Right atrium auricular region (tissue), 2 donors: ENCODE measurements around the gene AIRE. TPM values are rescaled to one million over a fixed set of nuclear protein-coding genes. Genes with fewer than 3 reads are reported as not detected.

Experiments used
- DNase-seq: peaks from one replicate; pipeline ENCODE4 v3.0.0-alpha.2; 2019; ENCODE audit warnings: low spot score
- H3K27ac ChIP-seq, 2 donors: fragments of 200-600 bp; sonication (generic); 1 replicate in 1 of 2; 2 replicates in 1 of 2; pipeline ENCODE4 v1.5.1; 2016 to 2019
- H3K27me3 ChIP-seq, 2 donors: fragments of 200-600 bp; sonication (generic); one replicate each; pipeline versions ENCODE4 v1.5.1 to v1.6.0; 2017 to 2019
- H3K36me3 ChIP-seq: fragments of 200-600 bp; sonication (generic); one replicate; pipeline ENCODE4 v1.5.1; 2016
- H3K4me1 ChIP-seq, 2 donors: fragments of 200-600 bp; sonication (generic); one replicate each; pipeline versions ENCODE4 v1.5.1 to v1.6.0; 2017 to 2019
- H3K4me3 ChIP-seq, 2 donors: fragments of 200-600 bp; sonication (generic); 1 replicate in 1 of 2; 2 replicates in 1 of 2; pipeline ENCODE4 v1.5.1; 2017 to 2019; ENCODE audit warnings: mild to moderate bottlenecking in 1 of 2, moderate library complexity in 1 of 2
- H3K9me3 ChIP-seq, 2 donors: fragments of 200-600 bp; sonication (generic); one replicate each; pipeline ENCODE4 v1.5.1; 2019
- total RNA-seq, 2 donors: library from RNA; depleted of rRNA; stranded (reverse); fragments of >200 nt; gene quantifications; one replicate each; pipeline ENCODE4 v1.1.0, GENCODE V29; 2016
- TF ChIP-seq, protein P1 (sequence below), 2 donors: fragments of 200-600 bp; sonication (generic); IDR thresholded peaks; one replicate each; pipeline ENCODE4 v1.5.1; 2019; ENCODE audit warnings: antibody characterized with exemption in 2 of 2

The AIRE gene
- total RNA-seq, 2 donors from 2014 or later = not detected

DNA sequence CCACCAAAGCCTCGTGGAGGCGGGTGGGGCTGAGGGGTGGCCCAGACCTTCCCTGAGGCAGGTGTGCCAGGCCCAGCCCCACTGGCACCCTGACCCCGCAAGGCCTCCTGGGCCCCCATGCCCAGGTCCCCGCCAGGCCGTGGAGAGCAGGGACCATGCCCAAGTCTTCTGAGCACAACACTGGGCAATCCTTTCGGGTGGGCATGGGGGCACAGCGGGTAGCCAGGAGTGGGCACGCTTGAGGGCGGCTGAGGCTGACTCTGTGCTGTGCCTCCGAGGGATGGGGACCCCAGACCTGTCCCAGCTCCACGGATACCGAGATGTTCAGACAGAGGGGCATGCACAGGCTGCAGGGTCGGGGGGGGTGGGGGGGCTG lies 40.6 kb downstream of the AIRE start:
- TF ChIP-seq, protein P1, sequence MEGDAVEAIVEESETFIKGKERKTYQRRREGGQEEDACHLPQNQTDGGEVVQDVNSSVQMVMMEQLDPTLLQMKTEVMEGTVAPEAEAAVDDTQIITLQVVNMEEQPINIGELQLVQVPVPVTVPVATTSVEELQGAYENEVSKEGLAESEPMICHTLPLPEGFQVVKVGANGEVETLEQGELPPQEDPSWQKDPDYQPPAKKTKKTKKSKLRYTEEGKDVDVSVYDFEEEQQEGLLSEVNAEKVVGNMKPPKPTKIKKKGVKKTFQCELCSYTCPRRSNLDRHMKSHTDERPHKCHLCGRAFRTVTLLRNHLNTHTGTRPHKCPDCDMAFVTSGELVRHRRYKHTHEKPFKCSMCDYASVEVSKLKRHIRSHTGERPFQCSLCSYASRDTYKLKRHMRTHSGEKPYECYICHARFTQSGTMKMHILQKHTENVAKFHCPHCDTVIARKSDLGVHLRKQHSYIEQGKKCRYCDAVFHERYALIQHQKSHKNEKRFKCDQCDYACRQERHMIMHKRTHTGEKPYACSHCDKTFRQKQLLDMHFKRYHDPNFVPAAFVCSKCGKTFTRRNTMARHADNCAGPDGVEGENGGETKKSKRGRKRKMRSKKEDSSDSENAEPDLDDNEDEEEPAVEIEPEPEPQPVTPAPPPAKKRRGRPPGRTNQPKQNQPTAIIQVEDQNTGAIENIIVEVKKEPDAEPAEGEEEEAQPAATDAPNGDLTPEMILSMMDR (IDR thresholded peaks at IDR 0.05) = no peak
- DNase-seq = no peak
- Histone ChIP-seq H3K36me3 (peaks cover 43% of the 10 kb centered on the region), H3K9me3 (no peaks in the 10 kb centered on the region), H3K27me3 (no peaks in the 10 kb centered on the region), H3K4me1 (no peaks in the 10 kb centered on the region), H3K4me3 (no peak overlapping the region), H3K27ac (no peak overlapping the region)

DNA sequence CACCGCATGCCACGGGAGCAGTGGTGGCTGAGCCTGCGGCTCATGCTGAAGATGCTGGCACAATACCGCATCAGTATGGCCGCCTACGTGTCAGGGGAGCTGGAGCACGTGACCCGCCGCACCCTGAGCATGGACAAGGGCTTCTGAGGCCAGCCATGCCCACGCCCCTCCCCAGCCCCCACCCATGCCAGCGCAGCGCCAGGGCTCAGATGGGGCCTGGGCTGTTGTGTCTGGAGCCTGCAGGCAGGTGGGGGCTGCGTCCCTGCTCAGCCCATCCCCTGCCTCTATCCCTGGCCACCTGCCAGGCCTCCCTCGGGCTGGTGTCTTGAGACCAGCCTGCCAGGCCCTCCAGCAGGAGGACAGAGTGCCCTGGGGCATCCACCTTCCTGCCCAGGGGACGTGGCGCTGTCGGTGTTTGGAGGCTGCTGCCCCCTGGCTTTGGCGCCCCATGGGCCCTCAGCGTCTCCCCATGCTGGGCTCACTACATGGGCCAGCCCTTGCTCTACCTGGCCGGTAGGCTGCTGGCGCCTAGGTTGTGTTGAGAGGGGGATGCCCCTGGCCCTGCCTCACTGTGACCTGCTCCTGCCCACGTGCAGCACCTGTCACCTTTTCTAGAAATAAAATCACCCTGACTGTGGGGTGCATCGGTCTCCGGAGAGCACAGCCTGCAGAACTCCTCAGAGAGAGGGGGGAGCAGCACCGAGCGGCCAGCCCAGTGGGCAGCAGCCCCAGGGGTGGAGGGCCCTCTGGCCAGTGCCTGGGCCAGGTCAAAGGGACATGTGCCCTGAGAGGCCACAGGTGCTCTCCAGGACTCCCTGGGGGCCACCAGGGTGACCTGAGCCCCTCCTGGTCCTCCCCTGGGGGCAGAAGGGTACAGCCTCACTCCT lies 41.3 kb downstream of the AIRE start:
- H3K4me3 ChIP-seq = no peak overlapping the region
- H3K4me1 ChIP-seq = no peaks in the 10 kb centered on the region
- DNase-seq = no peak
- H3K27me3 ChIP-seq = no peaks in the 10 kb centered on the region
- H3K9me3 ChIP-seq = no peaks in the 10 kb centered on the region
- no peak overlapping the region for H3K27ac ChIP-seq
- H3K36me3 ChIP-seq = peaks cover 43% of the 10 kb centered on the region
- TF ChIP-seq, protein P1 (IDR thresholded peaks at IDR 0.05) = no peak

DNA sequence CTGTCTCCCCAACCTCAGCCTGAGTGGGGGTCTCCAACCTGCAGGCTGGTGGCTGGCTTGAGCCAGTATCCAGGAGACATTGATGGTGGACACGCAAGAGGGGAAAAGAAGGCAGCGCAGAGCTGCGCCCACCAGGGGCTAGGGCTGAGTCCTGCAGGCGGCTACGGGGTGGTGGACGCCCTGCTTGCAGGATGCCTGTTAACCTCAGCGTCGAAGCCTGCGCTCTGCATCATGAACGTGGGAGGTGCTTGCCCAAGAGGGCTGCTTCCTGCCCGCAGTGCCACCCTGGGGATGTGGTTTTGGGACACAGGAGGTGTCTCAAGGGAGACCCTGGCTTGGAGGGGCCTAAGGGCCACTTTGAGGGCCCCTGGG lies 41.9 kb downstream of the AIRE start:
- Histone ChIP-seq H3K27ac (no peak overlapping the region), H3K4me3 (no peak overlapping the region), H3K36me3 (peaks cover 40% of the 10 kb centered on the region), H3K4me1 (no peaks in the 10 kb centered on the region), H3K9me3 (no peaks in the 10 kb centered on the region), H3K27me3 (no peaks in the 10 kb centered on the region)
- TF ChIP-seq, protein P1 (IDR thresholded peaks at IDR 0.05) = no peak
- DNase-seq = no peak

DNA sequence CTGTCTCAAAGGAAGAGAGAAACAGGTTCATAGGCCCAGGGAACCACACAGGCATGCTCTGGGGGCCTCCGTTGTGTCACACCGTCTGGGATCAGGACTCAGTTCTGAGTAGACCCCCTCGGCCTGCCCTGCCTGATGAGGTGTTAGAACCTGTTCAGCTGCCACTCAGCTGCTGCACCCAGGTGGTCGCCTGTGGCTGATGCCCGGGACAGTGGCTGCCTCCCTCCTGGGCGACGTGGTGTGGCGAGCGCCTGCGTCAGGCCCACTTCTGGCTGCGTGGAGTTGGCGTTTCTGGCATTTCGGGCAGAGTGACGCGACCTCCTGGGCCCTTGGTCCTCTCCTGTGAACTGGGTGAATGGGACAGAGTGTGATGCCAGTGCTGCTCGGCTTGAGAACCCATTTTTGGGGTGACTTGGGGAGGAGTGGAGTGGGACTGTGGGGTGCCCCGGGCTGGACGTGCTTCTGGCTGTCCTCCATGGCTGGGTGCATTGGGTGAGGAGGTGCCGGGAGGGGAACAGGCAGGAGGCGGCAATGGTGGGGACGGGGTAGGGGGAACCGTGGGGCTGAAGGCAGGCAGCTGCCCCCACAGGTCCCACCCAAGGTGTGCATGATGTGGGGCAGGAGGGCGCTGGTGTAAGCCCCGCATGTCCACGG lies 42.7 kb downstream of the AIRE start:
- no peaks in the 10 kb centered on the region for H3K4me1 ChIP-seq
- H3K27me3 ChIP-seq = no peaks in the 10 kb centered on the region
- TF ChIP-seq, protein P1 (IDR thresholded peaks at IDR 0.05) = no peak
- H3K36me3 ChIP-seq = peaks cover 37% of the 10 kb centered on the region
- no peak overlapping the region for H3K4me3 ChIP-seq
- no peak for DNase-seq
- H3K9me3 ChIP-seq = no peaks in the 10 kb centered on the region
- H3K27ac ChIP-seq = no peak overlapping the region

DNA sequence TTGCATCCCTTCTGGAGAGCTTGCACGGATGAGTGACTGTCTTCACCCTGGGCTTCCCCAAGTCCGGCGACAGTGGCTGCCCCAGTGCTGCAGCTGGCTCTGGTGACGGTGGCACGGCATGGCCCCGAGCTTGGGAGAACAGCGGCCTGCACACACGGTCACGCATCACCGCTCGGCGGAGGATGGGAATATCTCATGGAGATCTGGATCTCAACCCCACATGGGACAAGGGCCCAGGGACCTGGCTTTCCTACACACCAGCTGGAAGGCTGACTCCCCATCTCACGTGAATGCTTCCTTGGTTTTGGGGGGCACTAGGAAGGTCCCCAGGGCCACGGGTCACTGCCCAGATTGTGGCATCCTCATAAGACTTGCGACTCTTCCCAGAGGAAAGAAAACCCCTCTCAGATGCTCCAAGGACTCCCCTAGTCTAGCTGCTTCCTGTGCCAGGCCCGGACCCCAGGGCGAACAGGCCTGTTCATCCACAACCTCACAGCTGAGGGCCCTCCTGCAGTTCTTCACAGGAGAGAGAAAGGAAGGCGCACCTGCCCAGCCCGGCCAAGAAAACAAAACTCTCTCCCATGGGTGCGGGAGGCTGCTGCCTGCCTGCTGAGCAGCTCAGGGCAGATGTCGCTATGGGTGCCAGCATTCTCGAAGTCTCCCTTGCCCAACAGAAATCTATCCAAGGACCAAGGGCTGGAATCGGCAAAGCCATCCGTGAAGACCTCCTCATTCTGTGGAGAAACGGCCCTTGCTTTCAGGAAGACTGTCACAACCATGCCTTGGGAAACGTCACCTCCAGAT lies 43.6 kb downstream of the AIRE start:
- Histone ChIP-seq H3K9me3 (no peaks in the 10 kb centered on the region), H3K27me3 (no peaks in the 10 kb centered on the region), H3K36me3 (peaks cover 37% of the 10 kb centered on the region), H3K4me1 (no peaks in the 10 kb centered on the region), H3K4me3 (no peak overlapping the region), H3K27ac (no peak overlapping the region)
- TF ChIP-seq, protein P1 (IDR thresholded peaks at IDR 0.05) = no peak
- no peak for DNase-seq
